Epithelial cell of esophagus (primary cell): ENCODE measurements around the gene SLC8A1.

Experiments
- DNase-seq: peaks from one replicate; pipeline ENCODE4 v3.0.0; 2010; ENCODE audit warnings: low read depth
- H3K4me3 ChIP-seq: 2 replicates; pipeline ENCODE4 v1.5.1; 2011; ENCODE audit warnings: mild to moderate bottlenecking, low read length, control low read depth
- TF ChIP-seq, protein P1 (sequence below): IDR thresholded peaks from 2 replicates; pipeline ENCODE4 v1.5.1; 2011; ENCODE audit warnings: low read depth, mild to moderate bottlenecking, low read length, control low read depth, inconsistent platforms; ENCODE audit not compliant: insufficient read depth; ENCODE audit errors: missing control alignments

SLC8A1 gene

DNA sequence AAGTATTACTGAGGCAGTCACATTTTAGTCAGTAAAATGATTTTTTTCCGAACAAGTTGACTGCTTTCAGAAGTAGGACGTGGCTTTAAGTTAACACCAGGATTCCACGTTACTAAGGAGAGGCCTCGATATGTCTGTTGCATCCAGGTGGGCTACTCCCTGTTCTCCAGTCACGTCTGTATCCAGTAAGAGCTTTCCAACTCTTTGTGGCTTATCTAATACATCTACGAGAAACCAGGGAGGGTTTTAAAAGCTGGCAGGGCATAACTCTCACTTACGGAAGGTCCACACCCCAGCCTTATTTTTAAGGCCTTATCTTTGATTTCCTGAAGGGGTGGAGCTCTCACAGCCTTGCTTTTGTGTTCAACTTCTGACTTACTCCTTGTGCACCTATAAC lies 99.2 kb downstream of the SLC8A1 start:
- TF ChIP-seq, protein P1, sequence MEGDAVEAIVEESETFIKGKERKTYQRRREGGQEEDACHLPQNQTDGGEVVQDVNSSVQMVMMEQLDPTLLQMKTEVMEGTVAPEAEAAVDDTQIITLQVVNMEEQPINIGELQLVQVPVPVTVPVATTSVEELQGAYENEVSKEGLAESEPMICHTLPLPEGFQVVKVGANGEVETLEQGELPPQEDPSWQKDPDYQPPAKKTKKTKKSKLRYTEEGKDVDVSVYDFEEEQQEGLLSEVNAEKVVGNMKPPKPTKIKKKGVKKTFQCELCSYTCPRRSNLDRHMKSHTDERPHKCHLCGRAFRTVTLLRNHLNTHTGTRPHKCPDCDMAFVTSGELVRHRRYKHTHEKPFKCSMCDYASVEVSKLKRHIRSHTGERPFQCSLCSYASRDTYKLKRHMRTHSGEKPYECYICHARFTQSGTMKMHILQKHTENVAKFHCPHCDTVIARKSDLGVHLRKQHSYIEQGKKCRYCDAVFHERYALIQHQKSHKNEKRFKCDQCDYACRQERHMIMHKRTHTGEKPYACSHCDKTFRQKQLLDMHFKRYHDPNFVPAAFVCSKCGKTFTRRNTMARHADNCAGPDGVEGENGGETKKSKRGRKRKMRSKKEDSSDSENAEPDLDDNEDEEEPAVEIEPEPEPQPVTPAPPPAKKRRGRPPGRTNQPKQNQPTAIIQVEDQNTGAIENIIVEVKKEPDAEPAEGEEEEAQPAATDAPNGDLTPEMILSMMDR, result no peak
- DNase-seq, result no peak
- H3K4me3 ChIP-seq, result no peak overlapping the region

DNA sequence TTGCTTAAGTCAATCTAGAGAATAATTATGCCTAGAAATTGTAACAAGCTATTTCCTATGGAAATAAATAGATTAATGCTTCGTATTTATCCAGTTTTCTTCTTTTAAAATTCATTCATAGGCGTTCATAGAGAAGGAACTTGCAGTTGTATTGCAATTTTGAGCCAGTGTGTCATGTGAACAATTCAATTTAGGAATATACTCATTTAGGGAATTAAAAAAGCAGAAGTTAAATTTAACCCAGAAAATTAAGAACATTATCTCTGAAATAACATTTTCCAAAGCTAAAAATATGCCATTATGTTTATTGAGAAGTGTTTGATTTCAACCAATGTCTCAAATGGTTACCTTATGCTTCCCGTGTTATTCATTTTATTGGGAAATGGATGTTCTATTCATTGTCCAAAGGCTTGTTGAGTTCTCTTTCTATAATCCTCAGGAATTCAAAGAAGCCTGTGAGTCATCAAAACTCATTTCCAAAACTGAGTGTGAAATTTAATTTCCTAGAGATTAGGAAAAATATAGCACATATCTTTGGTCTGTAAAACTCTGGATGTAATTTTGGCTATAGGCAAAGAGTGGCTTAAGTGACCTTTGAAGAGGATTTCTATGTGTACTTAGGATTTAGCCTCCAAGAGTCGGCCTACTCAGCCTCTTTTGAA lies 99.7 kb downstream of the SLC8A1 start:
- H3K4me3 ChIP-seq, result no peak overlapping the region

DNA sequence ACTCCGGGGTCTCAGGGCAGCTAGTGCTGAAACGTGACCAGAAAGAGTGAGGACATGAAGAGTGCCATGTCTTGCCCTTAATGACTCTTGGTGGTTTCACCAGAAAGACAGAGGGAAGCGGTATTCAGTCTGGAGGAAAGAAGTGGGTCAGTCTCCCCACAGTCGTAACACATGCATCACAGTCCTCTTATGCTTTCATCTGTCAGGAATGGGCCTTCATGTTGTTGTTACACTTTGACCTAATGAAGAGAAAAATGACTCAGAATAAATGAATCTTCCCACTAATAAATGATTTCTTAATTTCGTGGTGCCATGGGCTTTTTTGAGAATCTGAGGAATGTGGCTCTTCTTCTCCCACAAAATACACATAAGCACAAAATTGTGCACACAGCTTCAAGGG lies 103.2 kb downstream of the SLC8A1 start:
- TF ChIP-seq, protein P1, result no peak
- no peak overlapping the region for H3K4me3 ChIP-seq
- peak; percentile 47 for DNase-seq

More for the DNA sequence above, 99.7 kb downstream of the SLC8A1 start:
- peak; percentile 52 for DNase-seq
- TF ChIP-seq, protein P1, result no peak

DNA sequence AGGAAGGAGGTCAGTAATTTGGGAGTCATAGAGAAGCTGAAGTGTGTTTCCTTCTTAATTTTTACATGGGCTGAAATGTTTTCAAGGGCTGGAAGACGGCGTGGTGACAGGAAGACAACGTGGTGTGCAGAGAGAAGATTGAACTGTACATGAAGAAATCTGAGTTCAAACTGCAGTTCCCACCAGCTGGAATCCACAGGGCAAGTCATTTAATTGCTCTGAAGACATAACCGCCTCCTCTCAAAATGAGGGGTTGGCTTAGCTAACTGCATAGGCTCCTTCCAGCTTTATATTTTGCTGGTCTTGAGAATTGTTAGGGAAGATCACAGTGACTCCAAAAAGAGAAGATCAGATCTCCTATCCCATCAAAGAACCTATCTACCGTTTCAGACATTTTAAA lies 103.9 kb downstream of the SLC8A1 start:
- TF ChIP-seq, protein P1, result no peak
- H3K4me3 ChIP-seq, result no peak overlapping the region
- no peak for DNase-seq

DNA sequence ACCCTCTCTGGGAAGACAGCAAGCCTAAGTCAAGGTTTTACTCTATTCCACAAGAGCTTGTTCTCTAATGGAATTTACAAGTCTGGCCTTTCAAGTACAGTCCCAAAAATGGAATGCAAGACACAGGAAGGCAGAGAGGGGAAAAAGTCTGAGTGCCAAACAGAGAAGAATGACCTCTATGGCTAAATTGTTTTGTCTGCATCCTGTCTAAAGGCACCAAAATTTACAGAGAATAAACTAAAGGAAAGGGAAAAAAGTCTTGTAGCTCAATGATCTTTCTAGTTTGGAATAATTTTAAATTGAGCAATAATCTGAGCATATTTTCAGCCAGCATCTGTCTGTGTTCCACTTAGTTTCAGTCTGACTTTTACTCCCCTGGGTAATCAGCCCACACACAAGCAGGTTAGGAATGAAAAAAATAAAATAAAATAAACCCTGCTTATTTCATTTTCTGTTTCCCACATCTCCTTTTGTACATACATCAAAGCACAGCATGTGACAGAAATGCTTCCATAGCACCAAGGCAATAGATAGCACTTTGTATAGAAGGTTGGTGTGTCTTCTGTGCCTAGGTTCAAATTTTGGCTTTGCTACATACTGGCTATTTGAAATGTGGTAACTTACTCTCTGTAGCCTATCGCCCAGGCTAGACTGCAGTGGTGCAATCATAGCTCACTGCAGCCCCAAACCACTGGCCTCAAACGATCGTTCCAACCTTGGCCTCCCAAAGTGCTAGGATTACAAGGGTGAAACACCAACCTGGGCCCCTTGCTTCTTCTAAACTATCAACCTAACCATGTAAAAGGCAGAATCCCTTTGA lies 105.1 kb downstream of the SLC8A1 start:
- TF ChIP-seq, protein P1, result no peak
- H3K4me3 ChIP-seq, result no peak overlapping the region
- no peak for DNase-seq

DNA sequence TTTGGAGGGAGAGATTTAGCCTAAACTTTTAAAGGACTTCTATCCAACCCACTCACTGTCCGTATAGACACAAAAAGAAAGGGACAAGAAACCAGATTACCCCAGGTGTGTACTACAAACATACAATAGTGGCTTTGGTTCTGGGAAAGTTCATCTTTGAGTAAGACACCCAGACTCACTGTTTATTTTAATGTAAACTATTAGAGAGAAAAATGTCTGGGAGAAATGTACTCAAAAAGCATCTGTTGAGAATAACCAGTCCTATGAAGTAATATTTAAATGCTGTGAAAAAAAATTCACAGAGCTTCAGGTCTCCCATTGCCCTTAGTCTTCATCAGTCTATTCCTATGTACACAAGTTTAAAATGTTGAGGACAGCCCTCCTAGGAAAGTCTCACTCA lies 107.5 kb downstream of the SLC8A1 start:
- no peak overlapping the region for H3K4me3 ChIP-seq
- TF ChIP-seq, protein P1, result no peak
- no peak for DNase-seq
